Ishikawa (cell line): ENCODE results near the gene SDK1.

ENCODE experiments used
- CEBPB ChIP-seq: IDR thresholded peaks from 2 replicates; pipeline ENCODE4 v1.6.1; 2012
- EGR1 ChIP-seq: IDR thresholded peaks from 2 replicates; pipeline ENCODE4 v1.6.1; 2012
- EP300 ChIP-seq: IDR thresholded peaks from 2 replicates; pipeline ENCODE4 v1.6.1; 2012; ENCODE audit warnings: borderline replicate concordance
- FOXM1 ChIP-seq: IDR thresholded peaks from 2 replicates; pipeline ENCODE4 v1.6.1; 2012; ENCODE audit warnings: low read depth, borderline replicate concordance
- NFIC ChIP-seq: IDR thresholded peaks from 2 replicates; pipeline ENCODE4 v1.6.1; 2012
- TAF1 ChIP-seq: IDR thresholded peaks from 2 replicates; pipeline ENCODE4 v1.6.1; 2012; ENCODE audit warnings: low read depth, mild to moderate bottlenecking
- TEAD4 ChIP-seq: IDR thresholded peaks from 2 replicates; pipeline ENCODE4 v1.6.1; 2012
- YY1 ChIP-seq: IDR thresholded peaks from 2 replicates; pipeline ENCODE4 v1.6.1; 2012; ENCODE audit warnings: low read depth
- TF ChIP-seq, protein P1 (sequence below): IDR thresholded peaks from 2 replicates; pipeline ENCODE4 v1.6.1; 2012; ENCODE audit warnings: low read depth, mild to moderate bottlenecking
- TF ChIP-seq, protein P2 (sequence below): IDR thresholded peaks from 2 replicates; pipeline ENCODE4 v1.6.1; 2012
- TF ChIP-seq, protein P3 (sequence below): IDR thresholded peaks from 2 replicates; pipeline ENCODE4 v1.6.1; 2012

DNA sequence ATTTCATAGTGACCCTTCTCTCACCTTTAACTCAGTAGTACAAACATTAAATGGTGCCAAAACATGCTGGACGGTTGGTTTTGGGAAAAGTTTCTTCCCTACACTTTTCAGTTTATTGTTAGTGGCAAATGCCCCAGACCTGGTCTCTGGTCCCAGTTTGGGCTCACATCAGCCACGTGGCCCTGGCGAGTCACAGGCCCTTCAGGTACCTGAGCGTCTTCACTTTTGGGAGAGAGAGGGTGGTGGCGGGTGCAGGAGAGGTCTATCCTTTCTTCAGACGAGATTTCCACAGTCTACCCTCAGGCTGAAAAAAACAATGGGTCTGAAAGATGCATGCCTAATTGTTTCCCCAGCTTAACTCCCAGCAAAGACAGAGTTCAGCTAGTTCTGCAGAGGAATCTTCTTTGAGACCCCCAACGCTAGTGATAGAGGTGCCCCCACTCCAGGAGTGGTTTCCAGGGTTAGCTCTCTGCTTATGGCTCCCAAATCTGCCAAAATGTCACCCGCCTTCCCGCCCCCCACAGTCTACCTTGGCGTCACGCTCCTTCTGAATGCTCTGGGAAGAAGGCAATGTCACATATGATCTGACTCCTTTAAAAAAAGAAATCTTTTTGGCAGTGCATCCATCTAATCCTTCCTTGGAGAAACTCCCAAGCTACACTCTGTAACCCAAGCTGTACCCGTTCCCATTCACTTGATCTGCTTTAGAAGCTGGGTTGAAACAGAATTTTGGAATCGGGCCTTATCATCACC lies 996.3 kb downstream of the SDK1 start:
- no peak for TF ChIP-seq YY1
- no peak for TF ChIP-seq NFIC
- no peak for TF ChIP-seq CEBPB
- TF ChIP-seq, protein P1, sequence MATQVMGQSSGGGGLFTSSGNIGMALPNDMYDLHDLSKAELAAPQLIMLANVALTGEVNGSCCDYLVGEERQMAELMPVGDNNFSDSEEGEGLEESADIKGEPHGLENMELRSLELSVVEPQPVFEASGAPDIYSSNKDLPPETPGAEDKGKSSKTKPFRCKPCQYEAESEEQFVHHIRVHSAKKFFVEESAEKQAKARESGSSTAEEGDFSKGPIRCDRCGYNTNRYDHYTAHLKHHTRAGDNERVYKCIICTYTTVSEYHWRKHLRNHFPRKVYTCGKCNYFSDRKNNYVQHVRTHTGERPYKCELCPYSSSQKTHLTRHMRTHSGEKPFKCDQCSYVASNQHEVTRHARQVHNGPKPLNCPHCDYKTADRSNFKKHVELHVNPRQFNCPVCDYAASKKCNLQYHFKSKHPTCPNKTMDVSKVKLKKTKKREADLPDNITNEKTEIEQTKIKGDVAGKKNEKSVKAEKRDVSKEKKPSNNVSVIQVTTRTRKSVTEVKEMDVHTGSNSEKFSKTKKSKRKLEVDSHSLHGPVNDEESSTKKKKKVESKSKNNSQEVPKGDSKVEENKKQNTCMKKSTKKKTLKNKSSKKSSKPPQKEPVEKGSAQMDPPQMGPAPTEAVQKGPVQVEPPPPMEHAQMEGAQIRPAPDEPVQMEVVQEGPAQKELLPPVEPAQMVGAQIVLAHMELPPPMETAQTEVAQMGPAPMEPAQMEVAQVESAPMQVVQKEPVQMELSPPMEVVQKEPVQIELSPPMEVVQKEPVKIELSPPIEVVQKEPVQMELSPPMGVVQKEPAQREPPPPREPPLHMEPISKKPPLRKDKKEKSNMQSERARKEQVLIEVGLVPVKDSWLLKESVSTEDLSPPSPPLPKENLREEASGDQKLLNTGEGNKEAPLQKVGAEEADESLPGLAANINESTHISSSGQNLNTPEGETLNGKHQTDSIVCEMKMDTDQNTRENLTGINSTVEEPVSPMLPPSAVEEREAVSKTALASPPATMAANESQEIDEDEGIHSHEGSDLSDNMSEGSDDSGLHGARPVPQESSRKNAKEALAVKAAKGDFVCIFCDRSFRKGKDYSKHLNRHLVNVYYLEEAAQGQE, result no peak
- TF ChIP-seq, protein P2, sequence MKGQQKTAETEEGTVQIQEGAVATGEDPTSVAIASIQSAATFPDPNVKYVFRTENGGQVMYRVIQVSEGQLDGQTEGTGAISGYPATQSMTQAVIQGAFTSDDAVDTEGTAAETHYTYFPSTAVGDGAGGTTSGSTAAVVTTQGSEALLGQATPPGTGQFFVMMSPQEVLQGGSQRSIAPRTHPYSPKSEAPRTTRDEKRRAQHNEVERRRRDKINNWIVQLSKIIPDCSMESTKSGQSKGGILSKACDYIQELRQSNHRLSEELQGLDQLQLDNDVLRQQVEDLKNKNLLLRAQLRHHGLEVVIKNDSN, result no peak
- TF ChIP-seq EP300, result no peak
- TF ChIP-seq TAF1, result no peak
- TF ChIP-seq, protein P3, sequence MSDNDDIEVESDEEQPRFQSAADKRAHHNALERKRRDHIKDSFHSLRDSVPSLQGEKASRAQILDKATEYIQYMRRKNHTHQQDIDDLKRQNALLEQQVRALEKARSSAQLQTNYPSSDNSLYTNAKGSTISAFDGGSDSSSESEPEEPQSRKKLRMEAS, result no peak
- TF ChIP-seq EGR1, result no peak
- TF ChIP-seq FOXM1, result no peak
- no peak for TF ChIP-seq TEAD4
